ENCODE measurements around the gene CDC42EP4.

DNA sequence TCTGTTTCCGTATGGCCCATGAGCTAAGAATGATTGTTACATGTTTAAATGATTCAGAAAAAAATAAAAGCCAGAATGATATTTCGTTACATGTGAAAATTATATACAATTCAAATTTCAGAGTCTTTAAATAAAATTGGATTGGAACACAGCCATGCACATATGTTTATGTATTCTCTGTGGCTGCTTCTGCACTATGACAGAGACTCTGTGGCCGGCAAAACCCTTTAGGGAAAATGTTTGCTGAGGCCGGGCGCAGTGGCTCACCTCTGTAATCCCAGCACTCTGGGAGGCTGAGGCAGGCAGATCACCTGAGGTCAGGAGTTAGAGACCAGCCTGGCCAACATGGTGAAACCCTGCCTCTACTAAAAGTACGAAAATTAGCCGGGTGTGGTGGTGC lies 15.9 kb upstream of the CDC42EP4 start:
- TF ChIP-seq POLR2A (IDR thresholded peaks at IDR 0.05) (no peak), CTCF (IDR thresholded peaks at IDR 0.05) (no peak), EP300 (IDR thresholded peaks at IDR 0.05) (no peak), POLR2AphosphoS5 (IDR thresholded peaks at IDR 0.05) (no peak)

Measured in upper lobe of left lung (tissue), 4 donors.